Adrenal gland (tissue), 5 donors: ENCODE data around the gene TDRKH.

Experiments
- POLR2A ChIP-seq, 2 donors: fragments of 450-650 bp; IDR thresholded peaks; one replicate each; pipeline ENCODE4 v1.6.1; 2017; ENCODE audit warnings: antibody characterized with exemption in 2 of 2, mild to moderate bottlenecking in 2 of 2, moderate library complexity in 1 of 2
- TF ChIP-seq, protein P1 (sequence below), 6 experiments: fragments of 450-650 bp in 4 of 6; fragments of 200-600 bp in 2 of 6; sonication (generic) in 1 of 6; IDR thresholded peaks; 1 replicate in 5 of 6; 2 replicates in 1 of 6; pipeline versions ENCODE4 v1.5.1 to v1.8.0; 2016 to 2021; ENCODE audit warnings: antibody characterized with exemption in 6 of 6, mild to moderate bottlenecking in 2 of 6, moderate library complexity in 1 of 6
- donor health status: DM: no; HTN: no; CAD: no.

- no peak for TF ChIP-seq POLR2A (IDR thresholded peaks at IDR 0.05)
- TF ChIP-seq, protein P1, sequence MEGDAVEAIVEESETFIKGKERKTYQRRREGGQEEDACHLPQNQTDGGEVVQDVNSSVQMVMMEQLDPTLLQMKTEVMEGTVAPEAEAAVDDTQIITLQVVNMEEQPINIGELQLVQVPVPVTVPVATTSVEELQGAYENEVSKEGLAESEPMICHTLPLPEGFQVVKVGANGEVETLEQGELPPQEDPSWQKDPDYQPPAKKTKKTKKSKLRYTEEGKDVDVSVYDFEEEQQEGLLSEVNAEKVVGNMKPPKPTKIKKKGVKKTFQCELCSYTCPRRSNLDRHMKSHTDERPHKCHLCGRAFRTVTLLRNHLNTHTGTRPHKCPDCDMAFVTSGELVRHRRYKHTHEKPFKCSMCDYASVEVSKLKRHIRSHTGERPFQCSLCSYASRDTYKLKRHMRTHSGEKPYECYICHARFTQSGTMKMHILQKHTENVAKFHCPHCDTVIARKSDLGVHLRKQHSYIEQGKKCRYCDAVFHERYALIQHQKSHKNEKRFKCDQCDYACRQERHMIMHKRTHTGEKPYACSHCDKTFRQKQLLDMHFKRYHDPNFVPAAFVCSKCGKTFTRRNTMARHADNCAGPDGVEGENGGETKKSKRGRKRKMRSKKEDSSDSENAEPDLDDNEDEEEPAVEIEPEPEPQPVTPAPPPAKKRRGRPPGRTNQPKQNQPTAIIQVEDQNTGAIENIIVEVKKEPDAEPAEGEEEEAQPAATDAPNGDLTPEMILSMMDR (IDR thresholded peaks at IDR 0.05): no peak
Observed at GRCh38 chr1:151774256-151774922, 15.9 kb downstream of the TDRKH start.
